ENCODE results near the gene C10orf53.

Gene C10orf53

GRCh38 chr10:49656845-49657493 lies 22.5 kb upstream of the C10orf53 start:
- no peak overlapping the region for H3K4me3 ChIP-seq (ENCODE audit: low read length)
- H3F3A ChIP-seq (ENCODE audit: control insufficient read depth, insufficient read depth) = no peaks in the 10 kb centered on the region
- peaks cover 16% of the 10 kb centered on the region for H3K4me1 ChIP-seq (ENCODE audit: control insufficient read depth, low read length)
- no peaks in the 10 kb centered on the region for H4K20me1 ChIP-seq (ENCODE audit: control insufficient read depth, insufficient read depth, low read depth, low read length)
- no peak for TF ChIP-seq CTCF (IDR thresholded peaks at IDR 0.05; ENCODE audit: low read depth, low read length, poor library complexity, severe bottlenecking)
- TF ChIP-seq EZH2phosphoT487 (IDR thresholded peaks at IDR 0.05; ENCODE audit: borderline replicate concordance, low read length) = no peak
- H3K9me2 ChIP-seq (replicated peaks; ENCODE audit: control insufficient read depth, low read length) = no peaks in the 10 kb centered on the region
- H3K4me2 ChIP-seq (ENCODE audit: low read length) = no peak overlapping the region
- no peaks in the 10 kb centered on the region for H3K79me2 ChIP-seq (ENCODE audit: control insufficient read depth, low read length)
- H3K27me3 ChIP-seq (ENCODE audit: control insufficient read depth, low read length) = no peaks in the 10 kb centered on the region
- no peaks in the 10 kb centered on the region for H3K36me3 ChIP-seq (ENCODE audit: control insufficient read depth, low read length)
- H3K9me3 ChIP-seq (ENCODE audit: control insufficient read depth, insufficient read depth, low read length) = no peaks in the 10 kb centered on the region; the same call in 1 of the 2 replicates
- H3K27ac ChIP-seq (ENCODE audit: low read depth, low read length) = no peak overlapping the region

GRCh38 chr10:49657606-49658005 lies 21.8 kb upstream of the C10orf53 start:
- Histone ChIP-seq H3F3A (ENCODE audit: control insufficient read depth, insufficient read depth) (no peaks in the 10 kb centered on the region), H4K20me1 (ENCODE audit: control insufficient read depth, insufficient read depth, low read depth, low read length) (no peaks in the 10 kb centered on the region), H3K9me3 (ENCODE audit: control insufficient read depth, insufficient read depth, low read length) (no peaks in the 10 kb centered on the region; the same call in 1 of the 2 replicates), H3K9me2 (replicated peaks; ENCODE audit: control insufficient read depth, low read length) (no peaks in the 10 kb centered on the region), H3K4me3 (ENCODE audit: low read length) (no peak overlapping the region), H3K27ac (ENCODE audit: low read depth, low read length) (no peak overlapping the region), H3K4me1 (ENCODE audit: control insufficient read depth, low read length) (peaks cover 11% of the 10 kb centered on the region), H3K79me2 (ENCODE audit: control insufficient read depth, low read length) (no peaks in the 10 kb centered on the region), H3K36me3 (ENCODE audit: control insufficient read depth, low read length) (no peaks in the 10 kb centered on the region), H3K27me3 (ENCODE audit: control insufficient read depth, low read length) (no peaks in the 10 kb centered on the region), H3K4me2 (ENCODE audit: low read length) (no peak overlapping the region)
- no peak for TF ChIP-seq EZH2phosphoT487 (IDR thresholded peaks at IDR 0.05; ENCODE audit: borderline replicate concordance, low read length)
- TF ChIP-seq CTCF (IDR thresholded peaks at IDR 0.05; ENCODE audit: low read depth, low read length, poor library complexity, severe bottlenecking) = no peak

GRCh38 chr10:49661140-49661856 lies 18.2 kb upstream of the C10orf53 start:
- no peaks in the 10 kb centered on the region; the same call in 1 of the 2 replicates for H3K9me3 ChIP-seq (ENCODE audit: control insufficient read depth, insufficient read depth, low read length)
- H3K4me1 ChIP-seq (ENCODE audit: control insufficient read depth, low read length) = peaks cover 10% of the 10 kb centered on the region
- H3F3A ChIP-seq (ENCODE audit: control insufficient read depth, insufficient read depth) = no peaks in the 10 kb centered on the region
- H3K79me2 ChIP-seq (ENCODE audit: control insufficient read depth, low read length) = no peaks in the 10 kb centered on the region
- H3K4me3 ChIP-seq (ENCODE audit: low read length) = no peak overlapping the region
- no peak overlapping the region for H3K4me2 ChIP-seq (ENCODE audit: low read length)
- no peak overlapping the region for H3K27ac ChIP-seq (ENCODE audit: low read depth, low read length)
- no peaks in the 10 kb centered on the region for H3K9me2 ChIP-seq (replicated peaks; ENCODE audit: control insufficient read depth, low read length)
- TF ChIP-seq CTCF (IDR thresholded peaks at IDR 0.05; ENCODE audit: low read depth, low read length, poor library complexity, severe bottlenecking) (no peak), EZH2phosphoT487 (IDR thresholded peaks at IDR 0.05; ENCODE audit: borderline replicate concordance, low read length) (no peak)
- no peaks in the 10 kb centered on the region for H4K20me1 ChIP-seq (ENCODE audit: control insufficient read depth, insufficient read depth, low read depth, low read length)
- 0 out of 2 replicates have a peak, but pooled peaks cover 2% of the 10 kb centered on the region for H3K27me3 ChIP-seq (ENCODE audit: control insufficient read depth, low read length)
- no peaks in the 10 kb centered on the region for H3K36me3 ChIP-seq (ENCODE audit: control insufficient read depth, low read length)

Measured in DOHH2 (cell line).